Right atrium auricular region (tissue), 2 donors: ENCODE results near the gene KRT5. TPM values are rescaled to one million over a fixed set of nuclear protein-coding genes. Genes with fewer than 3 reads are reported as not detected.

Source experiments
- DNase-seq: peaks from one replicate; pipeline ENCODE4 v3.0.0-alpha.2; 2019; ENCODE audit warnings: low spot score
- H3K27ac ChIP-seq, 2 donors: fragments of 200-600 bp; sonication (generic); 1 replicate in 1 of 2; 2 replicates in 1 of 2; pipeline ENCODE4 v1.5.1; 2016 to 2019
- H3K27me3 ChIP-seq, 2 donors: fragments of 200-600 bp; sonication (generic); one replicate each; pipeline versions ENCODE4 v1.5.1 to v1.6.0; 2017 to 2019
- H3K36me3 ChIP-seq: fragments of 200-600 bp; sonication (generic); one replicate; pipeline ENCODE4 v1.5.1; 2016
- H3K4me1 ChIP-seq, 2 donors: fragments of 200-600 bp; sonication (generic); one replicate each; pipeline versions ENCODE4 v1.5.1 to v1.6.0; 2017 to 2019
- H3K4me3 ChIP-seq, 2 donors: fragments of 200-600 bp; sonication (generic); 1 replicate in 1 of 2; 2 replicates in 1 of 2; pipeline ENCODE4 v1.5.1; 2017 to 2019; ENCODE audit warnings: mild to moderate bottlenecking in 1 of 2, moderate library complexity in 1 of 2
- H3K9me3 ChIP-seq, 2 donors: fragments of 200-600 bp; sonication (generic); one replicate each; pipeline ENCODE4 v1.5.1; 2019
- total RNA-seq, 2 donors: library from RNA; depleted of rRNA; stranded (reverse); fragments of >200 nt; gene quantifications; one replicate each; pipeline ENCODE4 v1.1.0, GENCODE V29; 2016
- TF ChIP-seq, protein P1 (sequence below), 2 donors: fragments of 200-600 bp; sonication (generic); IDR thresholded peaks; one replicate each; pipeline ENCODE4 v1.5.1; 2019; ENCODE audit warnings: antibody characterized with exemption in 2 of 2

Gene KRT5
- total RNA-seq, 2 donors from 2014 or later: 1.4 to 12.1 TPM

DNA sequence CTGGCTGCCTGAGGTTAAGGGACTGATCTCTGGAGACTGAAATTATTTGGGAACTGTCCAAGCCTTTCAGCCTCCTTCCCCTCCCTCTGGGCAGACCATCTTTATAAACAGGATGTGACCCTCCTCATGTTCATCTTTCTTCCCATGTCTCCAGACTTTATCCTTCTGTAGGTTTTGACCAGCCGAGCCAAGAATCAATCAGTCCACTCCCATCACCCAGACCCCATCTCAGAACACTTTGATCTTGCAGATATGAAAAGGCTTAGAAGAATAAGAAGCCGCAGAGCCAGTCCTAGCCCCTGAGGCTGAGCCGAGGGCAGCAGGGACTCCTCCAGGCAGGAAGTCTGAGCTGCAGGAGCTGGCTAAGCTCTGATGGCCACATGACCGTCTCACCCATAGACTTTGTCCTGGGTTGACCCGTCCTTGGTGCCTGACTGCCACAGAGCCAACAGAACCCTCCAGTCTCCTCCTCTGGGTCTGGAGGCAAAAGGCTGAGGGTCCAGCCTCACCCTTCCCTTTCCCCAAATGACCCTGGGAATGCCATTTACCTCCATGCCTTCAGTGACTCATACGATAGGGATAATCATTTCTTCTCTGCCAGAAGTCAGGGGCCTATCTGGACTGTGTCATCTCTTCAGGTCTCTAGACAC lies 31.1 kb upstream of the KRT5 start:
- no peaks in the 10 kb centered on the region for H3K36me3 ChIP-seq
- no peak overlapping the region for H3K4me3 ChIP-seq
- no peaks in the 10 kb centered on the region for H3K27me3 ChIP-seq
- H3K9me3 ChIP-seq: no peaks in the 10 kb centered on the region
- H3K27ac ChIP-seq: no peak overlapping the region
- H3K4me1 ChIP-seq: peaks cover 0 to 11% of the 10 kb centered on the region in 2 donors
- TF ChIP-seq, protein P1, sequence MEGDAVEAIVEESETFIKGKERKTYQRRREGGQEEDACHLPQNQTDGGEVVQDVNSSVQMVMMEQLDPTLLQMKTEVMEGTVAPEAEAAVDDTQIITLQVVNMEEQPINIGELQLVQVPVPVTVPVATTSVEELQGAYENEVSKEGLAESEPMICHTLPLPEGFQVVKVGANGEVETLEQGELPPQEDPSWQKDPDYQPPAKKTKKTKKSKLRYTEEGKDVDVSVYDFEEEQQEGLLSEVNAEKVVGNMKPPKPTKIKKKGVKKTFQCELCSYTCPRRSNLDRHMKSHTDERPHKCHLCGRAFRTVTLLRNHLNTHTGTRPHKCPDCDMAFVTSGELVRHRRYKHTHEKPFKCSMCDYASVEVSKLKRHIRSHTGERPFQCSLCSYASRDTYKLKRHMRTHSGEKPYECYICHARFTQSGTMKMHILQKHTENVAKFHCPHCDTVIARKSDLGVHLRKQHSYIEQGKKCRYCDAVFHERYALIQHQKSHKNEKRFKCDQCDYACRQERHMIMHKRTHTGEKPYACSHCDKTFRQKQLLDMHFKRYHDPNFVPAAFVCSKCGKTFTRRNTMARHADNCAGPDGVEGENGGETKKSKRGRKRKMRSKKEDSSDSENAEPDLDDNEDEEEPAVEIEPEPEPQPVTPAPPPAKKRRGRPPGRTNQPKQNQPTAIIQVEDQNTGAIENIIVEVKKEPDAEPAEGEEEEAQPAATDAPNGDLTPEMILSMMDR (IDR thresholded peaks at IDR 0.05): no peak
- no peak for DNase-seq

DNA sequence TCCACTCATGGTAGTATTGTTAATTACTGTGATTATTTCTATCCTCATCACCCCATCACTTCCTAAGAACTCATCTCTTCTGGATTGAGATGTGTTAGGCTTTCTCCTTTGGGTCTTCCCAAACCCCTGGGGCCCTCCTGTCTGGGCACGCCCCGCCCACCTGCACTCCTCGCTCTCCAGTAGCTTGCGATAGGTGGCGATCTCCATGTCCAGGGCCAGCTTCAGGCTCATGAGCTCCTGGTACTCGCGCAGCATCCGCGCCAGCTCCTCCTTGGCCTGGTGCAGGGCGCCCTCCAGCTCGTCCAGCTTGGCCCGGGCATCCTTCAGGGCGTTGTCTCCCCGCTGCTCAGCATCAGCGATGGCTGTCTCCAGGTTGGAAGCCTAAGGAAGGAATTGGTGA lies 25.9 kb upstream of the KRT5 start:
- no peaks in the 10 kb centered on the region for H3K27me3 ChIP-seq
- no peaks in the 10 kb centered on the region for H3K9me3 ChIP-seq
- no peak overlapping the region for H3K4me3 ChIP-seq
- no peak for DNase-seq
- no peak overlapping the region for H3K27ac ChIP-seq
- no peaks in the 10 kb centered on the region for H3K4me1 ChIP-seq
- TF ChIP-seq, protein P1 (IDR thresholded peaks at IDR 0.05): no peak
- no peaks in the 10 kb centered on the region for H3K36me3 ChIP-seq

DNA sequence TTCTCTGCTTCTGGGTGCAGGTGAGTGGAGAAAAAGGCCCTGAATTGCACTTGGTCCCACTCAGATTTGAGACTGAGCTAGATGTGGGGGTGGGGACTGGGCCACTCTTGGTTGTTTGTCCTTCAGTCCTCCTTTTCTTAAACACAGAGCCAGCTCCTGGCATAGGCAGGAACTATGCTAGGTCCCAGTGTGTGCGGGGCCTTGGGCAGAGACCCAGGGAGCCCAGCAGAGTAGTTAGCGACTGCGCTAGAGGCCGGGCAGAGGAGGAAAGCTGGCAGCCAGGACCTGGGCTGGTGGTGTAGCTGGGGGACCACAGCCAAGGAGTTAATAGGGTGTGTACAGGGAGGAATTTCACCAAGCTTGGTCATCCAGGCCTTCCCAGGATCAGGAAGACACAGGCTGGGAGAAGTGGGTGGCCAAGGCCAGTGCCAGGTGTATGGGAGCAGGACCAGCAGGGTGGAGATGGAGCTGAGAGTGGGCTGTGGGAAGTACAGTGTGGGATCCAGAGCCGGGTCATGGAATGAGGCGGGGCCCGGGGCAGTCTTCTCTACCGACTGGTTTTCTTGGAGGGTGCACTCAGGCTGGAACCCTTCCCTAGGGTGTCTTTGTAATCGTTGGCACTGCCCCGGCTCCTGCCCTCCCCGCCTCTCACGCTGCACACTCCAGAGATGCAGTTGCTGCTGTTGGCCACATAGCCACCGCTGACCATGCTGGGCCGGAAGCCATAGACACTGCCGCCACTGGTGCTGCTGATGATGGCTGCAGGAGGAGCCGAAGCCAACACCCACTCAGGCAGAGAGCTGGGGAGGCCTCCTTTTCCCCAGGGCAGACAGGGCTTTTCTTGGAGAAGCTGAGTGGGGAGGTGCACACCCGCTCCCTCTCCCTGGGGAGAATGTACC lies 24.0 kb upstream of the KRT5 start:
- no peak overlapping the region for H3K4me3 ChIP-seq
- no peak for DNase-seq
- H3K27ac ChIP-seq: no peak overlapping the region
- no peaks in the 10 kb centered on the region for H3K36me3 ChIP-seq
- no peaks in the 10 kb centered on the region for H3K9me3 ChIP-seq
- no peaks in the 10 kb centered on the region for H3K27me3 ChIP-seq
- TF ChIP-seq, protein P1 (IDR thresholded peaks at IDR 0.05): no peak
- H3K4me1 ChIP-seq: no peaks in the 10 kb centered on the region

DNA sequence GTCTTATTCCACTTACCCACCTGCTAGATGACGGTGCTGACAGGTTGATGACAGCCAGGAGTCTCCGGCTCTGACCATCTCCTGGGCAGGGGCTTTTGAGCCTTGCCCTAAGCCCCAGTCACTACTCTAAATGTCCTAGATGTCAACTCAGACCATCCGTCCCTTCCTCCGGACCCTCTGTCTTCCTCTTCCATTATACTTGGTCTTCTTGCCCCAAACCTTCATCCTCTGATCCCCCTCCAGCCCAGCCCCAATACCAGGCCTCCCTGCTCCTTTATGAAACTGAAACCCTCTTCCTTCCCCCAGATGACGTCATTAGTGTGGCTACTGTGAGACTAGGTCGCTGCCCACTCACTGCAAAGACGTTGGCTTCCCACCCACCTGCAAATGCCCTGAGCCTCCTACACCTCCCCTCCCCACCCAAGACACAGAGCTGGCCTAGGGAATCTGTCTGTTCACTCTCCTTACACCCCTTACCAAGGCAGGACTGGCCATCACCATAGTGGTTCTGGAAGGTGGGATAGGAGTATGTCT lies 22.7 kb upstream of the KRT5 start:
- no peaks in the 10 kb centered on the region for H3K9me3 ChIP-seq
- TF ChIP-seq, protein P1 (IDR thresholded peaks at IDR 0.05): no peak
- no peak overlapping the region for H3K4me3 ChIP-seq
- no peaks in the 10 kb centered on the region for H3K4me1 ChIP-seq
- DNase-seq: no peak
- H3K36me3 ChIP-seq: no peaks in the 10 kb centered on the region
- no peaks in the 10 kb centered on the region for H3K27me3 ChIP-seq
- no peak overlapping the region for H3K27ac ChIP-seq

DNA sequence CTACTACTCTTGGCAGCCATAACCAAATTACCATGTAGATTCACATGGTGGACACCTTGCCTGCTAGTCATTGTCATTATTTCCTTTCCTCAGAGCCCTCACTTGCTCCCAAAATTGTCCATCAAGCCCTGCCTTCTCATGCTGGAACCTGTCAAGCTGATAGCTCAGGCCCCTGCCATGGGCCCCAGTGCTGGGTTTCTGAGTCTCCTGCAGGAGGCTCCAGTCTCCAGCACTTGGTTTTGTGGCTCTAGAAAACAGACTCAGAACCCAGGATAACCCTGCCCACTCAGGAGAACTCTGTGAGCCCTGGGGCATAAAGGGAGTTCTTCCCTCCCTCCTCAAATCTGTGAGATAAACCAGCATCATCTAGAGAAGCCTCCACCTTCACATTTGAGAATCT lies 22.0 kb upstream of the KRT5 start:
- Histone ChIP-seq H3K4me3 (no peak overlapping the region), H3K27ac (no peak overlapping the region), H3K9me3 (no peaks in the 10 kb centered on the region), H3K36me3 (no peaks in the 10 kb centered on the region), H3K4me1 (no peaks in the 10 kb centered on the region), H3K27me3 (no peaks in the 10 kb centered on the region)
- TF ChIP-seq, protein P1 (IDR thresholded peaks at IDR 0.05): no peak
- no peak for DNase-seq
